Measurements from ENCODE around the gene ACAA1. TPM values are rescaled to one million over a fixed set of nuclear protein-coding genes. Genes with fewer than 3 reads are reported as not detected.

Gene ACAA1
- total and polyA plus RNA-seq, 2 of the 13 experiments (the other 11 are each of a cell fraction or from before 2014, with no cell fraction given): 60.8 to 188 TPM

GRCh38 chr3:38109580-38110313, 27.2 kb downstream of the ACAA1 start:
- BruUV-seq (replicated peaks): no TSS peak
- WGBS (ENCODE audit: low lambda C conversion rate): 55% methylated on average over 11 of the region's 17 CpGs
- POLR2A ChIA-PET: interaction anchor here (1.4 to 2.2 kb wide), 2 partner anchors 10 to 27 kb away, joined by 4 to 5 read pairs; partner anchors contain the start of gene ACAA1

More at GRCh38 chr3:38109580-38110313, 27.2 kb downstream of the ACAA1 start:
- intact Hi-C loops (cut with micrococcal nuclease; ENCODE audit: unreplicated experiment) (no loop called here), in situ Hi-C loops (cut with HindIII; ENCODE audit: extremely low pct_ligation_motif_present, low pct_unique_long_range_greater_than_20kb) (loop anchor here (10.0 kb wide), 1 partner anchor 165 kb away; no protein-coding TSS in a partner anchor)
- H3K27ac ChIP-seq (ENCODE audit: extremely low read length, insufficient read depth, low read length): no peak overlapping the region
- DNase-seq (ENCODE audit: low spot score) (no peak), ATAC-seq (no peak; the same call in 2 of the 3 replicates), FAIRE-seq (no peak)
- no peaks in the 10 kb centered on the region for H3K36me3 ChIP-seq (replicated peaks in 1 of 2; ENCODE audit: control insufficient read depth in 1 of 2, insufficient read depth in 2 of 2, low read length in 2 of 2)
- H3K4me2 ChIP-seq (ENCODE audit: low read depth, low read length): no peak overlapping the region
- TF ChIP-seq TIGD3 (CRISPR knock-in tag; IDR thresholded peaks at IDR 0.05; ENCODE audit: borderline replicate concordance) (no peak), ZNF143 (CRISPR knock-in tag; IDR thresholded peaks at IDR 0.05) (no peak), RNF219 (CRISPR knock-in tag; IDR thresholded peaks at IDR 0.05) (no peak), MBNL3 (CRISPR knock-in tag; conservative IDR thresholded peaks at IDR 0.05) (no peak), ZNF773 (CRISPR knock-in tag; IDR thresholded peaks at IDR 0.05; ENCODE audit: borderline replicate concordance) (no peak), CHD4 (IDR thresholded peaks at IDR 0.05; ENCODE audit: borderline replicate concordance, low read length) (no peak), ZNF205 (CRISPR knock-in tag; IDR thresholded peaks at IDR 0.05) (no peak), ZMYM2 (CRISPR knock-in tag; IDR thresholded peaks at IDR 0.05) (no peak), KDM6A (CRISPR knock-in tag; IDR thresholded peaks at IDR 0.05; ENCODE audit: low read depth) (no peak), ZNF230 (CRISPR knock-in tag; IDR thresholded peaks at IDR 0.05) (no peak), MTF2 (CRISPR knock-in tag; IDR thresholded peaks at IDR 0.05; ENCODE audit: borderline replicate concordance) (no peak), SIN3B (IDR thresholded peaks at IDR 0.05; ENCODE audit: low read length) (no peak), AFF4 (CRISPR knock-in tag; IDR thresholded peaks at IDR 0.05) (no peak), ZSCAN22 (CRISPR knock-in tag; IDR thresholded peaks at IDR 0.05) (no peak)
- H3K9ac ChIP-seq (ENCODE audit: insufficient read depth, low read depth, low read length): no peak overlapping the region
- H2AFZ ChIP-seq (ENCODE audit: low read length): no peak overlapping the region
- no peaks in the 10 kb centered on the region for H4K20me1 ChIP-seq (ENCODE audit: insufficient read depth, low read length)
- CTCF ChIA-PET (ENCODE audit: low intra/inter-chr PET ratio, low total read pairs): no interaction called here
- no peaks in the 10 kb centered on the region for H3K4me1 ChIP-seq (ENCODE audit: insufficient read depth, low read length)
- no peaks in the 10 kb centered on the region for H3K9me3 ChIP-seq (ENCODE audit: low read length)
- H3K27me3 ChIP-seq (ENCODE audit: control insufficient read depth in 1 of 2, insufficient read depth in 2 of 2, low read length in 2 of 2): peaks cover 6 to 41% of the 10 kb centered on the region in 2 experiments; a peak in 4 of 5 replicates
- no peak overlapping the region for H3K4me3 ChIP-seq (replicated peaks in 1 of 3; ENCODE audit: insufficient read depth in 1 of 3, low read depth in 2 of 3, low read length in 3 of 3)
- no peaks in the 10 kb centered on the region for H3K79me2 ChIP-seq (ENCODE audit: insufficient read depth, low read length)
